H9 (cell line): ENCODE data around the gene VIPR2. TPM values are rescaled to one million over a fixed set of nuclear protein-coding genes. Genes with fewer than 3 reads are reported as not detected.

Experiments used
- DNase-seq: peaks from one replicate; pipeline ENCODE4 v3.0.0-alpha.2; 2017
- H2AFZ ChIP-seq: one replicate; pipeline ENCODE4 v1.6.1; 2013; ENCODE audit warnings: mild to moderate bottlenecking, low read length, control low read depth, moderate library complexity
- H2AK5ac ChIP-seq: 2 replicates; pipeline ENCODE4 v1.6.1; 2013; ENCODE audit warnings: low read length, control low read depth, mixed read lengths; ENCODE audit not compliant: insufficient read length
- H2BK120ac ChIP-seq: one replicate; pipeline ENCODE4 v1.6.1; 2013; ENCODE audit warnings: low read depth, mild to moderate bottlenecking, low read length, control low read depth, inconsistent platforms; ENCODE audit not compliant: poor library complexity, severe bottlenecking
- H2BK12ac ChIP-seq: 2 replicates; pipeline ENCODE4 v1.6.1; 2013; ENCODE audit warnings: low read length, control low read depth, mixed read lengths, low read depth; ENCODE audit not compliant: insufficient read length
- H2BK15ac ChIP-seq: 2 replicates; pipeline ENCODE4 v1.6.1; 2013; ENCODE audit warnings: low read depth, low read length, control low read depth
- H2BK20ac ChIP-seq: one replicate; pipeline ENCODE4 v1.6.1; 2013; ENCODE audit warnings: low read depth, mild to moderate bottlenecking, low read length, control low read depth, inconsistent platforms; ENCODE audit not compliant: poor library complexity, severe bottlenecking
- H2BK5ac ChIP-seq: 2 replicates; pipeline ENCODE4 v1.6.1; 2013; ENCODE audit warnings: low read length, control low read depth, mixed read lengths; ENCODE audit not compliant: insufficient read length
- H3K14ac ChIP-seq: 2 replicates; pipeline ENCODE4 v1.6.1; 2013; ENCODE audit warnings: low read length, control low read depth; ENCODE audit not compliant: insufficient read depth
- H3K18ac ChIP-seq: 2 replicates; pipeline ENCODE4 v1.6.1; 2013; ENCODE audit warnings: low read depth, mild to moderate bottlenecking, mixed read lengths, low read length, control low read depth; ENCODE audit not compliant: insufficient read length
- H3K23ac ChIP-seq: 2 replicates; pipeline ENCODE4 v1.6.1; 2013; ENCODE audit warnings: low read length, control low read depth, mixed read lengths, low read depth; ENCODE audit not compliant: insufficient read length
- H3K23me2 ChIP-seq: 2 replicates; pipeline ENCODE4 v1.6.1; 2013; ENCODE audit warnings: low read depth, mild to moderate bottlenecking, mixed read lengths, low read length, control low read depth; ENCODE audit not compliant: insufficient read length, poor library complexity, severe bottlenecking
- H3K27ac ChIP-seq: 2 replicates; pipeline ENCODE4 v1.5.1; 2013; ENCODE audit warnings: low read length, control low read depth, mixed read lengths, low read depth; ENCODE audit not compliant: insufficient read length
- H3K27me3 ChIP-seq: 2 replicates; pipeline ENCODE4 v1.6.1; 2013; ENCODE audit warnings: low read length, control low read depth, inconsistent platforms; ENCODE audit not compliant: insufficient read depth
- H3K4ac ChIP-seq: 2 replicates; pipeline ENCODE4 v1.6.1; 2013; ENCODE audit warnings: low read depth, mild to moderate bottlenecking, control low read depth, inconsistent platforms, low read length, moderate library complexity
- H3K4me1 ChIP-seq: 2 replicates; pipeline ENCODE4 v1.6.1; 2013; ENCODE audit warnings: low read length, control low read depth, inconsistent platforms; ENCODE audit not compliant: insufficient read depth
- H3K4me2 ChIP-seq: 2 replicates; pipeline ENCODE4 v1.6.1; 2013; ENCODE audit warnings: low read length, control low read depth, mixed read lengths; ENCODE audit not compliant: insufficient read length, insufficient read depth
- H3K56ac ChIP-seq: 2 replicates; pipeline ENCODE4 v1.6.1; 2013; ENCODE audit warnings: low read depth, mild to moderate bottlenecking, mixed read lengths, low read length, control low read depth; ENCODE audit not compliant: insufficient read length
- H3K79me1 ChIP-seq: 2 replicates; pipeline ENCODE4 v1.6.1; 2013; ENCODE audit warnings: low read depth, mild to moderate bottlenecking, moderate library complexity, low read length, control low read depth, inconsistent platforms; ENCODE audit not compliant: insufficient read depth, poor library complexity, severe bottlenecking
- H3K79me2 ChIP-seq: 2 replicates; pipeline ENCODE4 v1.6.1; 2013; ENCODE audit warnings: low read length, control low read depth, inconsistent platforms; ENCODE audit not compliant: insufficient read depth
- H3K9ac ChIP-seq: 2 replicates; pipeline ENCODE4 v1.6.1; 2013; ENCODE audit warnings: low read length, control low read depth, mixed read lengths; ENCODE audit not compliant: insufficient read length; ENCODE audit errors: extremely low read depth
- H3K9me3 ChIP-seq: one replicate; pipeline ENCODE4 v1.6.1; 2013; ENCODE audit warnings: low read depth, low read length, inconsistent platforms; ENCODE audit not compliant: control insufficient read depth
- H3T11ph ChIP-seq: one replicate; pipeline ENCODE4 v1.6.1; 2013; ENCODE audit warnings: mild to moderate bottlenecking, low read length, control low read depth, inconsistent platforms
- H4K20me1 ChIP-seq: one replicate; pipeline ENCODE4 v1.6.1; 2013; ENCODE audit not compliant: control insufficient read depth, insufficient read length, insufficient read depth
- H4K5ac ChIP-seq: 2 replicates; pipeline ENCODE4 v1.6.1; 2013; ENCODE audit warnings: low read depth, mild to moderate bottlenecking, mixed read lengths, low read length, control low read depth; ENCODE audit not compliant: insufficient read length
- H4K8ac ChIP-seq: replicated peaks from 2 replicates; pipeline ENCODE4 v1.6.1; 2013; ENCODE audit warnings: low read length, control low read depth, mixed read lengths, low read depth; ENCODE audit not compliant: insufficient read length
- H4K91ac ChIP-seq: 2 replicates; pipeline ENCODE4 v1.6.1; 2013; ENCODE audit warnings: low read depth, mild to moderate bottlenecking, moderate library complexity, mixed read lengths, low read length, control low read depth; ENCODE audit not compliant: insufficient read length
- H3K27ac Mint-ChIP-seq, 3 experiments: 2 replicates in 2 of 3; 3 replicates in 1 of 3; pipeline ENCODE4 v1.8.0; 2020 to 2021; ENCODE audit warnings: mixed read lengths in 3 of 3, mild to moderate bottlenecking in 1 of 3, moderate library complexity in 1 of 3
- H3K27me3 Mint-ChIP-seq: 2 replicates; pipeline ENCODE4 v1.8.0; 2021; ENCODE audit warnings: low read depth, mild to moderate bottlenecking, moderate library complexity, mixed read lengths
- H3K36me3 Mint-ChIP-seq, 3 experiments: 2 replicates in 2 of 3; 3 replicates in 1 of 3; pipeline ENCODE4 v1.8.0; 2020 to 2021; ENCODE audit warnings: low read depth in 3 of 3, mixed read lengths in 3 of 3; ENCODE audit not compliant: insufficient read depth in 1 of 3
- H3K4me1 Mint-ChIP-seq, 2 experiments: 2 replicates each; pipeline ENCODE4 v1.8.0; 2020; ENCODE audit warnings: mixed read lengths in 2 of 2
- H3K4me3 Mint-ChIP-seq, 2 experiments: 2 replicates in 1 of 2; 3 replicates in 1 of 2; pipeline ENCODE4 v1.8.0; 2020 to 2021; ENCODE audit warnings: mild to moderate bottlenecking in 2 of 2, mixed read lengths in 2 of 2, moderate library complexity in 1 of 2
- H3K9me3 Mint-ChIP-seq, 2 experiments: 2 replicates in 1 of 2; 3 replicates in 1 of 2; pipeline ENCODE4 v1.8.0; 2020; ENCODE audit warnings: mild to moderate bottlenecking in 2 of 2, mixed read lengths in 2 of 2, moderate library complexity in 1 of 2
- WGBS: extraction: QIAGEN DNeasy Blood & Tissue Kit; methylation state at CpG from one replicate; pipeline ENCODE4 v1.1.7; 2013; ENCODE audit warnings: missing lambda C conversion rate, low lambda C conversion rate, mixed read lengths; ENCODE audit not compliant: insufficient read length; ENCODE audit errors: extremely low coverage; 5-methylcytosine and 5-hydroxymethylcytosine counted together
- total RNA-seq: library from RNA; stranded (reverse); gene quantifications from 2 replicates; pipeline ENCODE4 v1.2.1, GENCODE V29; 2021
- TF ChIP-seq, protein P1 (sequence below): fragments of 200-600 bp; sonication (generic); conservative IDR thresholded peaks from 3 replicates; pipeline ENCODE4 v1.8.0; 2021; ENCODE audit warnings: antibody characterized with exemption, mild to moderate bottlenecking

VIPR2 gene
- total RNA-seq, 1 experiment from 2014 or later, result 1.6 TPM

DNA sequence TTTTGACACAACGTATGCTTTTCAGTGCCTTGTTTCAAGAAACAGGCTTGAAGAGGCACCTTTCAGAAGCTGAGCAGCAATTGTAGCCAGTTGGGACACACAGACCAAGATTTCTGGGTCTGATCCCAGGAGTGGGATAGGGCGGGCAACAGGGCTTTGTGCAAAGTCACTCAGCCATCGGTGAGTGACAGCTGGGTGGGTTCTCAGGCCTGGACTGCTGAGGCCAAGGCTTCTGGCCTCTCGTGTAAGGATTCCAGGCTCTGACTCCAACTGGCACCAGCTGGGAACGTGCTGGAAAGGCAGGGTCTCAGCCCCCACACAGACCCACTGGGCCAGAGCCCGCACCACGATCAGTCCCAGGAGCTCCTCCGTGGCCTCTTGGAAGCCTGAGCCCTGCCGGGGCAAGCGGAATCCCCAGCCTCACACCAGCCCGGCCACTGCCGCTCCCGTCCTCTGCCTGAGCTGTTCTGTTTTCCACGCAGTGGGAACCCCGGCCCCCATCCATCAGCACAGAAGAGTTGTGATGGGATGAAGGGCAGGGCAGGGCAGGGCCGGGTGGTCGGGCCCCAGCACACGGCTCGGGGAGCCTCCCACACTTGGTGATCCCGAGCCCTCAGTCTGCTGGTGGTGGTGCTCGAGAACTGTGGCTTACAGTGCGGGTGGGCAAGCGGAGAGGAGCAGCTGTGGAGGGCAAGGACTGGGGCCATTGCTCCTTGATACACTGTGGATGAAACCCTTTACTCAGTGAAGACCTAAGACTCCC lies 46.8 kb downstream of the VIPR2 start:
- H4K8ac ChIP-seq, result no peak overlapping the region
- no peaks in the 10 kb centered on the region for H3K4me1 ChIP-seq
- H2BK12ac ChIP-seq, result no peak overlapping the region
- no peak overlapping the region for H3K56ac ChIP-seq
- no peak overlapping the region for H3K4ac ChIP-seq
- Mint-ChIP-seq H3K4me1 (no peaks in the 10 kb centered on the region), H3K27ac (peak overlapping the region in 1 of 3 experiments; percentile 62; a peak in 1 of 7 replicates), H3K4me3 (no peak overlapping the region), H3K9me3 (peaks cover 10 to 16% of the 10 kb centered on the region in 2 experiments; a peak in 4 of 5 replicates), H3K27me3 (no peaks in the 10 kb centered on the region), H3K36me3 (peaks cover 13 to 21% (median 19%) of the 10 kb centered on the region in 3 experiments)
- no peaks in the 10 kb centered on the region for H3K79me1 ChIP-seq
- WGBS, result no CpG with 5 or more reads among the region's 23 CpGs
- no peak overlapping the region for H4K5ac ChIP-seq
- H2BK5ac ChIP-seq, result no peak overlapping the region
- H2BK20ac ChIP-seq, result no peak overlapping the region
- H3K79me2 ChIP-seq, result no peaks in the 10 kb centered on the region
- no peaks in the 10 kb centered on the region for H3K9me3 ChIP-seq
- H3K18ac ChIP-seq, result no peak overlapping the region
- peak; percentile 18 for DNase-seq
- no peak overlapping the region for H3T11ph ChIP-seq
- H4K20me1 ChIP-seq, result no peaks in the 10 kb centered on the region
- H2AFZ ChIP-seq, result no peak overlapping the region
- no peak overlapping the region for H2BK15ac ChIP-seq
- H3K14ac ChIP-seq, result no peak overlapping the region
- no peaks in the 10 kb centered on the region for H3K23me2 ChIP-seq
- H3K23ac ChIP-seq, result no peak overlapping the region
- no peak overlapping the region for H3K27ac ChIP-seq
- H2BK120ac ChIP-seq, result no peak overlapping the region
- no peak overlapping the region for H3K9ac ChIP-seq
- no peak overlapping the region for H2AK5ac ChIP-seq
- no peaks in the 10 kb centered on the region for H3K27me3 ChIP-seq
- TF ChIP-seq, protein P1, sequence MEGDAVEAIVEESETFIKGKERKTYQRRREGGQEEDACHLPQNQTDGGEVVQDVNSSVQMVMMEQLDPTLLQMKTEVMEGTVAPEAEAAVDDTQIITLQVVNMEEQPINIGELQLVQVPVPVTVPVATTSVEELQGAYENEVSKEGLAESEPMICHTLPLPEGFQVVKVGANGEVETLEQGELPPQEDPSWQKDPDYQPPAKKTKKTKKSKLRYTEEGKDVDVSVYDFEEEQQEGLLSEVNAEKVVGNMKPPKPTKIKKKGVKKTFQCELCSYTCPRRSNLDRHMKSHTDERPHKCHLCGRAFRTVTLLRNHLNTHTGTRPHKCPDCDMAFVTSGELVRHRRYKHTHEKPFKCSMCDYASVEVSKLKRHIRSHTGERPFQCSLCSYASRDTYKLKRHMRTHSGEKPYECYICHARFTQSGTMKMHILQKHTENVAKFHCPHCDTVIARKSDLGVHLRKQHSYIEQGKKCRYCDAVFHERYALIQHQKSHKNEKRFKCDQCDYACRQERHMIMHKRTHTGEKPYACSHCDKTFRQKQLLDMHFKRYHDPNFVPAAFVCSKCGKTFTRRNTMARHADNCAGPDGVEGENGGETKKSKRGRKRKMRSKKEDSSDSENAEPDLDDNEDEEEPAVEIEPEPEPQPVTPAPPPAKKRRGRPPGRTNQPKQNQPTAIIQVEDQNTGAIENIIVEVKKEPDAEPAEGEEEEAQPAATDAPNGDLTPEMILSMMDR, result no peak
- no peak overlapping the region for H3K4me2 ChIP-seq
- no peak overlapping the region for H4K91ac ChIP-seq
